Measurements from ENCODE around the gene RIN1.

RIN1 gene

GRCh38 chr11:66344550-66345315 lies 8.5 kb upstream of the RIN1 start, which contains the start of gene BRMS1:
TSS of gene BRMS1 (minus strand) at chr11:66345104. CDS start at chr11:66342234, 2,870 bp downstream.
- TF ChIP-seq CSDC2 (CRISPR knock-in tag; IDR thresholded peaks at IDR 0.05) (no peak), ESRRG (CRISPR knock-in tag; IDR thresholded peaks at IDR 0.05) (no peak), GLIS3 (CRISPR knock-in tag; IDR thresholded peaks at IDR 0.05) (no peak), ZNF70 (CRISPR knock-in tag; IDR thresholded peaks at IDR 0.05) (no peak), TSHZ2 (CRISPR knock-in tag; IDR thresholded peaks at IDR 0.05) (no peak), TCF4 (CRISPR knock-in tag; IDR thresholded peaks at IDR 0.05; ENCODE audit: borderline replicate concordance) (no peak), CSRNP3 (CRISPR knock-in tag; IDR thresholded peaks at IDR 0.05) (no peak), PPARA (CRISPR knock-in tag; IDR thresholded peaks at IDR 0.05; ENCODE audit: borderline replicate concordance) (no peak), SNAI2 (CRISPR knock-in tag; IDR thresholded peaks at IDR 0.05) (no peak), ZFP3 (CRISPR knock-in tag; IDR thresholded peaks at IDR 0.05) (no peak), RARB (CRISPR knock-in tag; IDR thresholded peaks at IDR 0.05) (no peak), ZFP30 (CRISPR knock-in tag; IDR thresholded peaks at IDR 0.05) (no peak), BACH2 (CRISPR knock-in tag; IDR thresholded peaks at IDR 0.05; ENCODE audit: borderline replicate concordance) (no peak), ZNF565 (CRISPR knock-in tag; conservative IDR thresholded peaks at IDR 0.05; ENCODE audit: low read depth) (no peak), ZC3H10 (CRISPR knock-in tag; IDR thresholded peaks at IDR 0.05) (no peak), ZNF8 (CRISPR knock-in tag; IDR thresholded peaks at IDR 0.05) (no peak), ISL1 (CRISPR knock-in tag; IDR thresholded peaks at IDR 0.05) (no peak)
- TF ChIP-seq, protein P1, sequence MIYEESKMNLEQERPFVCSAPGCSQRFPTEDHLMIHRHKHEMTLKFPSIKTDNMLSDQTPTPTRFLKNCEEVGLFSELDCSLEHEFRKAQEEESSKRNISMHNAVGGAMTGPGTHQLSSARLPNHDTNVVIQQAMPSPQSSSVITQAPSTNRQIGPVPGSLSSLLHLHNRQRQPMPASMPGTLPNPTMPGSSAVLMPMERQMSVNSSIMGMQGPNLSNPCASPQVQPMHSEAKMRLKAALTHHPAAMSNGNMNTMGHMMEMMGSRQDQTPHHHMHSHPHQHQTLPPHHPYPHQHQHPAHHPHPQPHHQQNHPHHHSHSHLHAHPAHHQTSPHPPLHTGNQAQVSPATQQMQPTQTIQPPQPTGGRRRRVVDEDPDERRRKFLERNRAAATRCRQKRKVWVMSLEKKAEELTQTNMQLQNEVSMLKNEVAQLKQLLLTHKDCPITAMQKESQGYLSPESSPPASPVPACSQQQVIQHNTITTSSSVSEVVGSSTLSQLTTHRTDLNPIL (CRISPR knock-in tag; IDR thresholded peaks at IDR 0.05; ENCODE audit: low read depth) = no peak
- TF ChIP-seq, protein P2, sequence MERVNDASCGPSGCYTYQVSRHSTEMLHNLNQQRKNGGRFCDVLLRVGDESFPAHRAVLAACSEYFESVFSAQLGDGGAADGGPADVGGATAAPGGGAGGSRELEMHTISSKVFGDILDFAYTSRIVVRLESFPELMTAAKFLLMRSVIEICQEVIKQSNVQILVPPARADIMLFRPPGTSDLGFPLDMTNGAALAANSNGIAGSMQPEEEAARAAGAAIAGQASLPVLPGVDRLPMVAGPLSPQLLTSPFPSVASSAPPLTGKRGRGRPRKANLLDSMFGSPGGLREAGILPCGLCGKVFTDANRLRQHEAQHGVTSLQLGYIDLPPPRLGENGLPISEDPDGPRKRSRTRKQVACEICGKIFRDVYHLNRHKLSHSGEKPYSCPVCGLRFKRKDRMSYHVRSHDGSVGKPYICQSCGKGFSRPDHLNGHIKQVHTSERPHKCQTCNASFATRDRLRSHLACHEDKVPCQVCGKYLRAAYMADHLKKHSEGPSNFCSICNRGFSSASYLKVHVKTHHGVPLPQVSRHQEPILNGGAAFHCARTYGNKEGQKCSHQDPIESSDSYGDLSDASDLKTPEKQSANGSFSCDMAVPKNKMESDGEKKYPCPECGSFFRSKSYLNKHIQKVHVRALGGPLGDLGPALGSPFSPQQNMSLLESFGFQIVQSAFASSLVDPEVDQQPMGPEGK (CRISPR knock-in tag; IDR thresholded peaks at IDR 0.05; ENCODE audit: borderline replicate concordance) = no peak
- peak; percentile 82 for ATAC-seq

DNA sequence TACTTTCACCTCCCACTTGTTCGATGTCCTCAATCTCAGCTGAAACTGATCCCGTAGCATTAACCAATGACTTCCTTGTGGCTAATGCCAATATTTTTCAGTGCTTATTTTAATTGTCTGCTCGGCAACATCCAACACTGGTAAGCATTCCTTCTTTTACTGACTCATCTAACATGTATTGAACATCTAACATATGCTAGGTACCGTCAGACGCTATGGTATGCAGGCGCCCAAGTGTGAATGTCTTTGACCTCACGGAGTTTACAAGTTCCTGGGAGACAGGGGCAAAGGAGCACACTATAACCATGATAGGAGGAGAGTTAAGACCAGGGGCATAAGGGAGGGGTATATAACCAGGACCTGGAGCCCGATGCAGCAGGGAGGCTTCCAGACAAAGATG lies 6.9 kb upstream of the RIN1 start:
- TF ChIP-seq POU6F1 (CRISPR knock-in tag; IDR thresholded peaks at IDR 0.05; ENCODE audit: borderline replicate concordance, low read depth) = no peak
- TF ChIP-seq GLIS3 (CRISPR knock-in tag; IDR thresholded peaks at IDR 0.05) = no peak
- TF ChIP-seq OSR1 (CRISPR knock-in tag; IDR thresholded peaks at IDR 0.05) = no peak
- TF ChIP-seq TOX (CRISPR knock-in tag; IDR thresholded peaks at IDR 0.05; ENCODE audit: borderline replicate concordance) = no peak
- no peak for ATAC-seq

Measured in SK-N-SH treated with all-trans-retinoic acid at 6 μM for 48 hours (cell line).